T-helper 2 cell treated with Interferon-gamma antibody and Interleukin-4, amounts not matched to agents 100 ng/mL and 5 ng/mL, for 36 hours (primary cell): ENCODE results near the gene FRMPD3. TPM values are rescaled to one million over a fixed set of nuclear protein-coding genes. Genes with fewer than 3 reads are reported as not detected.

Experiments
- intact Hi-C: fragments of 100-400 bp; cut with micrococcal nuclease; formaldehyde crosslinking; loops from one replicate; pipeline ENCODE4 v1.15.1; 2023
- total RNA-seq: library from RNA; stranded (reverse); gene quantifications from 2 replicates; pipeline ENCODE4 v1.2.3, GENCODE V29; 2022

Gene FRMPD3
- total RNA-seq, 1 donor from 2014 or later, result 0.02 TPM

DNA sequence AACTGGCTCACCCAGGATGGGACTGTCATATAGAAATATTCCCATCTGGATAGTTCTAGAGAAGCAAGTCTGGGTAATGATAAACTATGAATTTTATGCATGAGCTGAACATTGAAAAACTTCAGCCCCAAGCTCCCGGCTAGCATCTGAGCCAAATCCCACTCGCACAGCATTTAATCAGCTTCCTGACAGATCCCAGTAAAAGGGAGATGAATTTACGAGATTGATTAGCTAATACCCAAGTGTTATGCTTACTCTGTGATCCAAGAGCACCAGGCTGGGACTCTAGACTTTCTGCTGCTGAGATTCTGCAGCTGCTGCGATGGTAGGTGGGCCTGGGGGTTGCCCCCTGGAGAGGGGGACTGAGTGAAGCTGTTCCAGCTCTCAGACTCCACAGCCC is 28.0 kb downstream of the FRMPD3 start:
- intact Hi-C loops, result no loop called here

DNA sequence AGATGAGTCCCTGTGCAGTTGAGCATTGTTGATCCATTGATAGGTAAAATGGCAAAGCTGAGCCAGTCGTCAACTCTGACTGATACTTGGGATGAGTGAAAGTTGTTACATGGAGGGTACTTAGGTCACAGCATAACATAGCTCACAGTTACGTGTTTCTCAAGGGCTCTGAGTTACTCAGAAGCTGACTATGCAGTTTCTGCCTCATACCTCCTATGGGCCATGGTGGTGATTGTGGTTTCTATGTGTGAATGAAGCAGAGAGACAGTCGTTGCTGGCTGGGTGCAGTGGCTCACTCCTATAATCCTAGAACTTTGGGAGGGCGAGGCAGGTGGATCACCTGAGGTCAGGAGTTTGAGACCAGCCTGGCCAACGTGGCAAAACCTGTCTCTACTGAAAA is 30.8 kb downstream of the FRMPD3 start:
- intact Hi-C loops, result no loop called here

DNA sequence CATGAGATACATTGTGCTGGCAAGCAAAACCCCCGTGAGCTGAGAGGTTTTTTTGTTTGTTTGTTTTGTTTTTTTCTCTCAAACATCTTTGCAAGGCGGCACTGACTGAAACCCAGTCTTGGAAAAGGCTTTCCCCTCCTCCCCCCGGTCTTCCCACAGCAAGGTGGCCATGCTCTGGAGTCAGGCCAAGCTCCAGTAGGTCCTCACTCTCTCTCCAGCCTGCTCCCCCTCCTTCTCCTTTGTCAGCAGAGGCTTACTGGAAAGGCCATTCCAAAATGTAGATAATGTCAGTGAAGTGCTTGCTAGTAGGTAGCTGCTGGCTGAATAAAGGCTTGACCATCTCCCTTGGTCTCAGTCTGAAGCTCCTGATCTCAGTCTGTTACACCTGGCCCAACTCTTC is 32.6 kb downstream of the FRMPD3 start:
- intact Hi-C loops, result no loop called here

DNA sequence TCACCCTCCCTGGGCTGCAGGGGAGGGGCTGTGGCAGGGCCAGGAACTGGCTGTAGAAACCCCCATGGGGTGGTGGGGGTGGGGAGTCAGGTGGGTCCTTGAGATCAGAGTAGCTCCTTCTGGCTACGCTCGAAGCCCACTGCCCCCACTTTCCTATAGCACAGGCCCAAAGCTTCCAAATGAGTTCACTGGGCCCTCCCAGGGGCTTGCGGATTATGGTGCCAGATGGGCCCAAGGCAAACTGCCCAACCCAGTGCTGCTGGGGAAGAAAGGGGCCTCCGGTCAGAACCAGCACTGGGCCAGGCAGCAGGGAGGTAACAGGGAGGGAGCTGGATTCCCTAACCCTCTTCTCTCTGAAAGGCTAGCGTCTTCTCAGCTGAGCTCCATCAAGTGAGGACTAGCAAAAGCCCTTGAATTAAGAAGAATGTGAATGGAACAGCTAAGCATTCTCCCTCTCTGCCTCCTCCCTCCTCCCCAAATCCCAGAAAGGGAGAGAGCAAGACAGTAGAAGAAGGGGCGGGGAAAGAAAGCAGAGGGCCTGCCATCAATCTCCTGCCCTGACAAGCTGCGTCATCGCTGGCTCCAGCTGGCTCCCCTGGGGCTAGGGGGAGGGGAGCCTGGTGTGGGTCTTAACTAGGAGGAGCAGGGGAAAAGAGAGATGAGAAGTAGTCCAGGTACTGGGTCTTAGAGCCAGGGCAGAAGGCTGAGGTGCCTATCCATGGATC is 34.7 kb downstream of the FRMPD3 start:
- intact Hi-C loops, result no loop called here

DNA sequence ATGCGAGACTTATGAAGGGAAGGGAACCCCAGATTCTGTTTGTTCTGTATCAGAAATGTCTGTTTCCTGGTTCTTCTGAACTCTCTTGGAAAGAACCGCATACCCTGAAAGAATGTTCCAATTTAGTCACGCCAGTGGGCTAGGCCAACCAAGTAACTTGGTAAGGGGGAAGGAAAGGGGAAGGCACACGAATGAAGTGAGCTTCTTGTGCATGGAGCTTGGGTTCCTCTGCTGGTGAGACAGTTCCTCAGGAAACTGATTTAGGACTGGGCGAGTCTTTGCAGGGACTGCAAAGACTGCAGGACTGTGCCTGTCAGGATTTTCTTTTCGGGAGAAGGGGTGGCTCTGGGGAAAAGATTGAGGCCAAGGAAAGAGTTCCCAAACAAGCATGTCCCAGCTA is 35.6 kb downstream of the FRMPD3 start:
- intact Hi-C loops, result no loop called here

DNA sequence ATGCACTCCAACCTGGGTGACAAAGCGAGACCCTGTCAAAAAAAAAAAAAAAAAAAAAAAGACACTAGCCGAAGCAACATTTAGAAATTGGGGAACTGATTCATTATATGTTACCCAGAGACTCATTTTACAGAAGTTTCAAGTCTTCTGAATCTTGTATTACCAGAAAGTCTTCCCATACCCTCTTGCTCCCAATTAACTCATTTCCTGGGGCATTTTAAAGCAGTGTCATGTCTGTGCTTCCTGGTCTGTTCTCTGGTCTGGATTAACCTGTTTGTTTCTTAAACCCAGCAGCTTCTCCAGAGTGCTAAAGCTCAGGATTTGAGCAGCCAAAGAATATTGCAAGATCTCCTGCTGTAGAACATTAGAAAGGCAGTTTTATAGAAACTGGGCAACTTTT is 43.7 kb downstream of the FRMPD3 start:
- intact Hi-C loops, result no loop called here

DNA sequence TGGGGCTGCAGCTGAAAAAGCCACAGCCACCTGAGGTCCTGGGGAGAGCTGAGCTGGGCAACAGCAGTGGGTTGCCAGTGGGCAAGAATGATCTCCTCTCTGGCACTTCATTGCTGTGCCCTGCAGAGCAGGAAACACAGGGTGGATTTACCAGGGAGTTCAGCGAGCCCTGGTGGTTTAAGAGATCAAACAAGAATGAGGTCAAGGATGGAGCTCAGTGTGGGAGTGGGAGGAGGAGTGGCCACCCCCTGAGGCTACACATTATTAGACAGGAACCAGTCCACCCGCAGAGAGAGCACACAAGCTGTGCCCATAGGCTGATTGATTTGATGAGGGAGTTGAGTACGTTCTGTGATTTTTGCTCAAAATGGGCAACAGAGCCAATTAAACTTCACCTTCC is 47.3 kb downstream of the FRMPD3 start:
- intact Hi-C loops, result no loop called here

Other genes starting within 250 kb of the FRMPD3 start
- 1.0 and 1.5 TPM in 2 replicates for gene NUP62CL, start 243.2 kb upstream of the FRMPD3 start, total RNA-seq
- gene DNAAF6, start 243.0 kb upstream of the FRMPD3 start, total RNA-seq, result not detected in 2 replicates
- gene PRPS1, start 178.9 kb downstream of the FRMPD3 start, total RNA-seq, result 64.6 and 67.7 TPM in 2 replicates